Activated CD8-positive, alpha-beta memory T cell treated with anti-CD3 and anti-CD28 coated beads for 1 hour (primary cell): Measurements from ENCODE around the gene CNOT10.
"Not testable (repeated sequence)": the region's sequence is repeated elsewhere in the genome, so short reads cannot be mapped to it uniquely, and the experiment has no call there.

Source experiments
- DNase-seq, 2 donors: peaks; one replicate each; pipeline ENCODE4 v3.0.0-alpha.2; 2020; ENCODE audit warnings: low read depth in 1 of 2; ENCODE audit errors: extremely low read depth in 1 of 2

CNOT10 gene

DNA sequence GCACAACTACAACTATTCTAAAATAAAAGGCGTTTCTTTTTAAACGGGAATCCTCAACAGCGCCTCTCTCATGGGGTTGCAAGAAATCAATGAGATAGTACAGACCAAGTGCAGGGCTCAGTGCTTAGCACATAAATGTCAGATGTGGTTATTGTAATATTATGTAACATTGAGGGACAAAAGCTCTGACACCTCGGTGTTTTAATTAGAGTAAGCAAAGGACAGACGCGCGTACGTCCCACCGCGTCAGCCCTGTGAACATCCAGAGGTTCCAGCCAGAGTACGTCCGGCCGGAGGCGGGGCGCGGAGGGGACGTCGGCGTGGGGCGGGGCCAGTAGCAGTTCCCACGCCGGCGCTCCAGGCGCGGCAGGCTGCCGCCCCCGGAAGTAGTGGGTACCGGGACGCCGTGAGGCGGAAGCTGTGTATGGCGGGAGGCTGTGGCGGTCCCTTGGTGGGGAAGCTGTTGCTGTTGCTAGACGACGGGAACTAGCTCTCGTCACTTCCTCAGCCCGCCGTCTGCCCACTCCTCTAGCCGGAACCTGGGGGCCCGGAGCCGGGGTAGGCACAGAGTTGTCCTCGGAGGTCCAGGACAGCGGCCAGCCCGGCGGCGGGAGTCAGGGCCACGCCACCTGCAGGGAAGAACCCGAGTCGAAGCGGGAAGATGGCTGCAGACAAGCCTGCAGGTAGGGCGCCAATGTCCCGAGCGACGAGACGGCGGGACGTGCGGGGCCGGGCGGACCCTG lies at the start of gene CNOT10:
Gene CNOT10 (plus strand): TSS at position 389 of the 743 bp plus-strand sequence. CDS start 273 bp downstream, at position 662.
- peak; percentile 77 to 92 for DNase-seq

GRCh38 chr3:32640939-32641338 lies 44.0 kb upstream of the CNOT10 start:
- DNase-seq, result no peak

DNA sequence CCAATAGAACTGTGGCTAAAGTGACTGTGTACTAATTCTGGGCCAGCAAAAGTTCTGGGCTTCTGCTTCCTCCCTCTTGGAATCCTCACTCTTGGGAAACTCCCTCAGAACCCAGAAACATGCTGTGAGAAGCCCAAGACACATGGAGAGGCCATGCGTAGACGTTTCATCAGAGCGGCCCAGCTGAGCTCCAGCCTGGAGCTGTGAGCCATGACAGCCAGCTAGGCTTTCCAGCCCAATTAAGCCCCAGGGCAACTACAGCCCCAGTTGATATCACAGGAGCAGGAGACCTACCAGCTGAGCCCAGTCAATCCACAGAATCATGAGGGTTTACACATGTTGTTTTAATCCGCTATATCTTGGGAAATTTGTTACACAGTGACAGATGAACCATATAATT lies 43.6 kb upstream of the CNOT10 start:
- no peak for DNase-seq

DNA sequence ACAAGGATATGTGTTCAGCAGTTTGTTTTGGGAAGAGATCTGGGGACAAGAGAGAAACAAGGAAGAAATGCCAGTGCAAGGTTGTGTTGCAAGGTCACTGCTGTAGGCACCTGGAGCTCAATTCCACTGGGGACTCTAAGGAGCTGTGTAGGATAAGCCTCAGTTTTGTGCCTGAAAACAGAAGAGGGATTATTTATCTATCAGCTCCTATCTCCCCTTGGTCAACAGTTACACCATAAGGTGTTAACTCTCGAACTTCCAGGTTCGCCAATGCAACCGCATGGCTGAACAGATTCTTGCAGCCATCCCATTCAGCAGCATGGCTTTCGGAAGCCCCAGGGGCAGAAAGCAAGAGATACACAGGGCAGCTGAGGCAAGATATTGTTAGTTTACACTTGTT lies 41.6 kb upstream of the CNOT10 start:
- DNase-seq, result no peak

- DNase-seq, result no peak
Measured at GRCh38 chr3:32643816-32644215, 41.2 kb upstream of the CNOT10 start.

DNA sequence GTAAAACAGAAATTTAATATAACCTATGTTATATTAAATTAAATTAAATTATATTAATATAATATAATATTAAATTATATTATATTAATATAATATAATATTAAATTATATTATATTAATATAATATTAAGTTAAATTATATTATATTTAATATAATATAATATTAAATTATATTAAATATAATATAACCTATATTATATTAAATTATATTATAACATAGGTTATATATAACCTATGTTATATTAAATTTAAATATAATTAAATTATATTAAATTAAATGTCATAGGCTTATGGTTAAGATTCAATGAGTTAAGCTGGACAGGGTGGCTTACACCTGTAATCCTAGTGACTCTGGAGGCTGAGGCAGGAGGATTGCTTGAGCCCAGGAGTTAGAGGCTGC lies 40.6 kb upstream of the CNOT10 start:
- DNase-seq, result no peak

- DNase-seq, result no peak
Measured at GRCh38 chr3:32646761-32647160, 38.2 kb upstream of the CNOT10 start.

- DNase-seq, result not testable (repeated sequence)
Measured at GRCh38 chr3:32652337-32653100, 32.5 kb upstream of the CNOT10 start.

- no peak for DNase-seq
Measured at GRCh38 chr3:32655167-32655566, 29.8 kb upstream of the CNOT10 start.

DNA sequence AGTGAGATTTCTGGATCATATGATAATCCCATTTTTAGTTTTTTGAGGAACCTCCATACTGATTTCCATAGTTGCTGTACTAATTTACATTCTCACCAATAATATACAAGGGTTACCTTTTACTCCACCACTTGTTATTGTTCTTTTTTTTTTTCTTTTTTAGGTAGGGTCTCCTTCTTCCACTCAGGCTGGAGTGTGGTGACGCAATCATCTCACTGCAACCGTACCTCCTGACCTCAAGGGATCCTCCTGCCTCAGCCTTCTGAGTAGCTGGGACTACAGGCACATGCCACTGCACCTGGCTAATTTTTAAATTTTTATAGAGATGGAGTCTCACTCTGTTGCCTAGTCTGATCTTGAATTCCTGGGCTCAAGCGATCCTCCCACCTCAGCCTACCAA lies 24.4 kb upstream of the CNOT10 start:
- no peak for DNase-seq

DNA sequence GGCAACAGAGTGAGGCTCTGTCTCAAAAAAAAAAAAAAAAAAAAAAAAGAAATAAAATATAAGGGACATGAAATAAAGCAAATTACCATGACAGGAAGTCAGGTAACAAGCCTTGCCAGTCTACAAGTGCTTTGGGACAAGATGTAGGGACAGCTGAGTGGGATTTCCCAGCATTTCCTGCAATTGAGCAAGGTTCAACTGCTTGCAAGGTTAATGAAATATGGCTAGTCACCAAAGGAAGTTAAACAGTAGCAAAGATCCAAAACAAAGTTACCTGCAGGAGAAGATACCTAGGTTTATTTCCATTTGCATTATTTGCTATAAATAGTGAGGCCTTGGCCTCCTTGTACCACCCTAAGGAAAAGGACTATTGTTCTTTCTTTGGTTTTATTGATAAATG lies 22.3 kb upstream of the CNOT10 start:
- DNase-seq, result no peak

- DNase-seq, result not testable (repeated sequence)
Measured at GRCh38 chr3:32664630-32665075, 20.3 kb upstream of the CNOT10 start.

DNA sequence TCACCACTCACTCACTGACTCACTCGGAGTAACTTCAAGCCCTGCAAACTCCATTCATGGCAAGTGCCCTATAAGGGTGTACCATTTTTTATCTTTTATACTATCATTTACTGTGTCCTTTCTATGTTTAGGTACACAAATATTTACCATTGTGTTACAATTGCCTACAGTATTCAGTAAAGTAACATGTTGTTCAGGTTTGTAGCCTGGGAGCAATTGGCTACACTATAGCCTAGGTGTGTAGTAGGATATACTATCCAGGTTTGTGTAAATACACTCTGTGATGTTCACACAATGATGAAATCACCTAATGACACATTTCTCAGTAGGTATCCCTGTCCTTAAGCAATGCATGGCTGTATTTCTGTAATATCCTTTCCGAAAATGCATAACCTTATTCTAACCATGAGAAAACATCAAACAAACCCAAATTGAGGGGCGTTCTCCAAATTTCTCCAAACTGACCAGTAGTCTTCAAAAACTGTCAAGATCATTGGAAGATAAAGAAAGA lies 17.9 kb upstream of the CNOT10 start:
- DNase-seq, result no peak

DNA sequence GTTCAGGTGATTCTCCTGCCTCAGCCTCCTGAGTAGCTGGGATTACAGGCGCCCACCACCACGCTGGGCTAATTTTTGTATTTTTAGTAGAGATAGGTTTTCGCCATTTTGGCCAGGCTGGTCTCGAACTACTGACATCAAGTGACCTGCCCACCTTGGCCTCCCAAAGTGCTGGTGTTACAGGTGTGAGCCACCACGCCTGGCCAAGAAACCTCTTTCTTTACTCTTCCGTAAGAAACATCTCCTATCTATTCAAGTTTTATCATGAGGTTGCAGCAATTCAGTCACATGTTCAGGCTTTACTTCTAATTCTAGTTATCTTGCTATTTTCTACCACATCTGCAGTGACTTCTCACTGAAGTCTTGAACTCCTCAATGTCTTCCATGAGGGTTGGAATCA lies 15.8 kb upstream of the CNOT10 start:
- DNase-seq, result not testable (repeated sequence)

DNA sequence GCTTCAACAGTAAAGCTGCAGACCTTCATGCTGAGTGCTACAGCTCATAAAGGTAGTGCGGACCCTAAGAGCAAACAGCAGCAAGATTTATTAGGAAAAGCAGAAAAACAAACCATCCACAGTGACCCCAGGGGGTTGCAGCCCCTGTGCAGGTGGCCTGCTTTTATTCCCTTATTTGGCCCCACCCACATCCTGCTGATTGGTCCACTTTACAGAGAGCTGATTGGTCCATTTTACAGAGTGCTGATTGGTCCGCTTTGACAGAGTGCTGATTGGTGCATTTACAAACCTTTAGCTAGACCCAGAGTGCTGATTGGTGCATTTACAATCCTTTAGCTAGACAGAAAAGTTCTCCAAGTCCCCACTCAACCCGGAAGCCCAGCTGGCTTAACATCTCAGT lies 11.3 kb upstream of the CNOT10 start:
- not testable (repeated sequence) for DNase-seq

GRCh38 chr3:32675164-32675563 lies 9.8 kb upstream of the CNOT10 start:
- no peak for DNase-seq

- no peak for DNase-seq
Measured at GRCh38 chr3:32675650-32676049, 9.3 kb upstream of the CNOT10 start.

GRCh38 chr3:32681811-32682210 lies 3.2 kb upstream of the CNOT10 start:
- DNase-seq, result no peak

- no peak for DNase-seq
Measured at GRCh38 chr3:32684029-32684799, 774 bp upstream of the CNOT10 start.

- DNase-seq, result no peak
Measured at GRCh38 chr3:32685543-32686185, 676 bp downstream of the CNOT10 start.

DNA sequence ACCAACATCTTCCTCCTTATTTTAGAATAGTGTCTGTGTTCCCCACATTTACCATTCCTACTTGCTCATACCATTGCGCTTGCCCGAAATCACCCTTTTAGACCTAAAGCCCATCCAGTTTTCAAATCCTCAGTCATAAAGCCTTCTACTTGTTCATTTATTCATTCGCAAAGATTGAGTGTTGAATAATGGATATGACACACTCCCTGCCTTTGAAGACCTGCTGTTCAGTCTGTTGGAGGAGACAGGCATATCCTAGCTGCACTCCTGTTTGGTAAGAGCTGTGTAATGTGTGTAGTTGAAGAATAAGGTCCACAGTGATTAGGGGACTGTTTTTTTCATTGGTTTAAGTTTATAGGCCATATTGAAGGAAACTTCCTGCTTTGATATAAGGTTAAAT lies 1.7 kb downstream of the CNOT10 start:
- no peak for DNase-seq
